ENCODE data around the gene ARMC8. TPM values are rescaled to one million over a fixed set of nuclear protein-coding genes. Genes with fewer than 3 reads are reported as not detected.

The ARMC8 gene
- total and polyA plus RNA-seq, 2 of the 8 experiments (the other 6 are each of a cell fraction or from before 2014, with no cell fraction given), result 47.3 to 58.5 TPM

GRCh38 chr3:138219255-138219654 is 32.2 kb downstream of the ARMC8 start (continued):
- TF ChIP-seq POLR2A (IDR thresholded peaks at IDR 0.05; ENCODE audit: control extremely low read depth in 1 of 2, low read depth in 2 of 2, low read length in 2 of 2) (no peak), RAD21 (IDR thresholded peaks at IDR 0.05 in 1 of 2, conservative IDR thresholded peaks at IDR 0.05 in 1 of 2; ENCODE audit: low read depth in 2 of 2, low read length in 2 of 2) (no peak), ATF2 (IDR thresholded peaks at IDR 0.05; ENCODE audit: low read length) (no peak), CEBPB (IDR thresholded peaks at IDR 0.05; ENCODE audit: low read depth, low read length) (no peak), KDM4A (IDR thresholded peaks at IDR 0.05; ENCODE audit: low read depth, low read length, severe bottlenecking) (no peak), SP1 (IDR thresholded peaks at IDR 0.05; ENCODE audit: low read depth, low read length) (no peak), ATF3 (IDR thresholded peaks at IDR 0.05; ENCODE audit: insufficient read depth, low read depth, low read length) (no peak), CBX8 (IDR thresholded peaks at IDR 0.05; ENCODE audit: borderline replicate concordance, low read depth, low read length) (no peak)

Data from H1 (cell line).